SU-DHL-6 (cell line): Measurements from ENCODE around the gene RPH3AL.

ENCODE experiments used
- CTCF ChIP-seq: fragments of 200-600 bp; sonication (generic); IDR thresholded peaks from one replicate; pipeline ENCODE4 v1.5.1; 2017; ENCODE audit warnings: antibody characterized with exemption, mild to moderate bottlenecking, low read length, moderate library complexity; ENCODE audit not compliant: insufficient read depth, poor library complexity, severe bottlenecking
- EZH2phosphoT487 ChIP-seq: fragments of 200-600 bp; sonication (generic), shearing (Covaris generic); conservative IDR thresholded peaks from 2 replicates; pipeline ENCODE4 v1.6.1; 2018; ENCODE audit warnings: mild to moderate bottlenecking, antibody characterized with exemption, low read length, moderate library complexity, mixed read lengths

GRCh38 chr17:351449-351738 is 1.2 kb downstream of the RPH3AL start:
- TF ChIP-seq CTCF (no peak), EZH2phosphoT487 (no peak)
